BE2C (cell line): Measurements from ENCODE around the gene SSUH2.

ENCODE experiments used
- DNase-seq: peaks from one replicate; pipeline ENCODE4 v3.0.0-alpha.2; 2020
- H3K27me3 ChIP-seq: fragments of 250-450 bp; sonication (Bioruptor Pico); 2 replicates; pipeline ENCODE4 v1.5.1; 2020; ENCODE audit warnings: mild to moderate bottlenecking
- H3K36me3 ChIP-seq: fragments of 250-450 bp; sonication (Bioruptor Pico); 2 replicates; pipeline ENCODE4 v1.5.1; 2020; ENCODE audit warnings: mild to moderate bottlenecking
- H3K4me1 ChIP-seq: fragments of 250-450 bp; sonication (Bioruptor Pico); 2 replicates; pipeline ENCODE4 v1.5.1; 2020
- H3K4me3 ChIP-seq: 2 replicates; pipeline ENCODE4 v1.5.1; 2011; ENCODE audit warnings: low read depth, low read length
- H3K9me3 ChIP-seq: fragments of 250-450 bp; sonication (Bioruptor Pico); 2 replicates; pipeline ENCODE4 v1.5.1; 2020
- TF ChIP-seq, protein P1 (sequence below): IDR thresholded peaks from 2 replicates; pipeline ENCODE4 v1.5.1; 2012; ENCODE audit warnings: mild to moderate bottlenecking, low read depth, low read length

SSUH2 gene

DNA sequence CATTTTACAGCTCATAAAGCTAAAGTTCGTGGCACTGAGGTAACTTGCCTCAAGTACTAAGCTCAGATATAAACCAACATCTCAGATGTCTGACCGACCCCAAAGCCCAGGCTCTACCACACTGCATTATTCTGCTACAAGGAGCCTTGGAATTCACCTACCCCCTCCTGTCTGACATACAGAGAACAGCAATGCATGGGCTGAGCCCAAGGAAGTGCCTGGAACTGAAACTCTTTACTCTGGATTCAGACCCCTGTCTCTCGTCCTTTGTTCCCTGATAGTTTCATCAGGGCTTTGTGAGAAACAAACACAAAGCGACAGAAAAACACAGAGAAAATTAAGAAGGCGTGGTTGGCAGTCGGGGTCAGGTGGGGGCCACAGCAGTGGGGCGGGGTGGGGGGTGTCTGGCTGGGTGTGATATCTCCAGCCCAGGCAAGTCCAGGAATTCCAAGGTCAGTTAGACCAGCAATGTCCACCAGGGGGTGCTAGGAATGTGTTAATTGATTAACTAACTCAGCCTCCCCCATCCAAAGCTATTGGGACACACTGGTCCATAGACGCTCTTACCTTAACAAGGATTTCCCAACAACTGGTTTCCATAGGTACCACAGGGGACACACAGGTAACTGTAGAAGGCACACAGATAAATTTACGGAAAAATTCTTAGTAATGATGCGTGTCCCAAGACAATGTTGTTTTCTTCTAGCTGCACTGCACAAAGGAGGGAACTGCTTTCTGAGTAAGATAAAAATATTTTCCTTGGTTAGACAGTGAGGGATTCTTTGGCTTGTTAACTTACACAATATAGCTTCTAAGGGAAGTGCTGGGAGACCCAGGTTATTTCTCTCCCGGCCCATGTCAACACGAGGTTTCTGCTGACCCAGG, 18.8 kb upstream of the SSUH2 start:
- Histone ChIP-seq H3K27me3 (no peaks in the 10 kb centered on the region), H3K36me3 (no peaks in the 10 kb centered on the region), H3K4me1 (peaks cover 3% of the 10 kb centered on the region), H3K9me3 (no peaks in the 10 kb centered on the region), H3K4me3 (no peak overlapping the region)
- TF ChIP-seq, protein P1, sequence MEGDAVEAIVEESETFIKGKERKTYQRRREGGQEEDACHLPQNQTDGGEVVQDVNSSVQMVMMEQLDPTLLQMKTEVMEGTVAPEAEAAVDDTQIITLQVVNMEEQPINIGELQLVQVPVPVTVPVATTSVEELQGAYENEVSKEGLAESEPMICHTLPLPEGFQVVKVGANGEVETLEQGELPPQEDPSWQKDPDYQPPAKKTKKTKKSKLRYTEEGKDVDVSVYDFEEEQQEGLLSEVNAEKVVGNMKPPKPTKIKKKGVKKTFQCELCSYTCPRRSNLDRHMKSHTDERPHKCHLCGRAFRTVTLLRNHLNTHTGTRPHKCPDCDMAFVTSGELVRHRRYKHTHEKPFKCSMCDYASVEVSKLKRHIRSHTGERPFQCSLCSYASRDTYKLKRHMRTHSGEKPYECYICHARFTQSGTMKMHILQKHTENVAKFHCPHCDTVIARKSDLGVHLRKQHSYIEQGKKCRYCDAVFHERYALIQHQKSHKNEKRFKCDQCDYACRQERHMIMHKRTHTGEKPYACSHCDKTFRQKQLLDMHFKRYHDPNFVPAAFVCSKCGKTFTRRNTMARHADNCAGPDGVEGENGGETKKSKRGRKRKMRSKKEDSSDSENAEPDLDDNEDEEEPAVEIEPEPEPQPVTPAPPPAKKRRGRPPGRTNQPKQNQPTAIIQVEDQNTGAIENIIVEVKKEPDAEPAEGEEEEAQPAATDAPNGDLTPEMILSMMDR: peak; percentile 47
- DNase-seq: peak; percentile 49

DNA sequence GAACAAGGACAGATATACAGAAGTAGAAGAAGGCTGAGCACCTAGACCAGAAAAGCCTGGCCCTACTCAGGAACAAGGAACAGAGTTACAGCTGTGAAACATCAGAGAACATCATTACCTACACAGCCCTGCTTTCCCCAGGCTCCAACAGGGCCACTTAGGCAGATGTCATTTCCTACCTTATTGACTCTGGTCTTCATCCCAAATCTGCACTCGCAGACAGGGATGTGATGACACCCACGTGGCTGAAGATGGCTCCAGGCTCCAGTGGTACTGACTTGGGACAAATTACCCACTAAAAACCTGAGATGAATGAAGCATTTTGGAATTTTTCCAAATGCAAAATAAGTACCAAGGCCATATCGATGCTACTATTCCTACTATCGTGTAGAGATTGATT, 18.0 kb upstream of the SSUH2 start:
- H3K4me1 ChIP-seq: peaks cover 8% of the 10 kb centered on the region

DNA sequence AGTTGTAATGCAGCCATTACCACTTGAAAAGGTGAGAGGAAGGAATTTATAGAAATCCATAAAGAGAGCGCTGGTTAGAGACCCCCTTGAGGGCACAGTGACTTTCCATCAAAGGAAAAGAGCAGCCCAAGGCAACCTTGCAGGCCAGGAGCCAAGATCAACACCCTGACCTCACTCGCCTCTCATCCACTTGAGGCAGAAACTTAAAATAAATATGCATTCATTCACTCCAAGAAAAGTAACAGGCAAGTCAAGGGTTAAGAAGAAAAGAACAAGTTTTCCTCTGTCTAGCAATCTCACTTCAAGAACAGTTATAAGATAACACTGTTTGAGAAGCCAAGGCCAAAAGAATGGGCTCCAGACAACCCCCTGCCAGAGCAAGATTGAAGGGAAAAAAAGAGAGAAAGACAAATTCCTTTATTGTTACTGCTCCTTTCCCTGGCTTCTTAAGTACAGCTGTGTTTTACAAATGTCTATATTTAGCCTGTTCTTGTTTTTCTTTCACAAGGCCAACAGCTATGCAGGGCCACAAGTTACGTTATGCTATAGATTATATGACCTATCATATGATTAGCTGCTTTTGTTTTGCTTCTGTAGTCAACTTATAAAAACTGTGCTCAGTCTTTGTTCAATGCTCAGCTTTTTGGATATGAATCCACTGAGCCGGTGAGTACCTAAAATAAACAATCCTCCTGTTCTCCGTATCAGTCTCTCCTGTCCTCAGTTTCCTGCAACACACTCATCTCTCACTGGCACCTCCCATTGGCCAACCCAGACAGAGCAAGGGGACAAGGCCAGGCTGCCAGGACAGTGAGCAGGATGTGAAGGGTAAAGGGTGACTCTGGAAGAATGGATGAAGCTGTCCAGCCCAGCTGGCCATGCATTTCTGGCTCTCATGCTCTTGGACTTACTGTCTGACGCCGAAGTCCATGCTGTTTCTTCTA, 15.8 kb upstream of the SSUH2 start:
- Histone ChIP-seq H3K4me3 (no peak overlapping the region), H3K4me1 (peaks cover 8% of the 10 kb centered on the region), H3K27me3 (no peaks in the 10 kb centered on the region), H3K36me3 (no peaks in the 10 kb centered on the region), H3K9me3 (no peaks in the 10 kb centered on the region)
- TF ChIP-seq, protein P1: no peak
- DNase-seq: no peak

More for the DNA sequence above, 18.0 kb upstream of the SSUH2 start:
- no peak overlapping the region for H3K4me3 ChIP-seq
- TF ChIP-seq, protein P1: no peak
- no peaks in the 10 kb centered on the region for H3K27me3 ChIP-seq
- H3K9me3 ChIP-seq: no peaks in the 10 kb centered on the region
- H3K36me3 ChIP-seq: no peaks in the 10 kb centered on the region
- DNase-seq: peak; percentile 55

DNA sequence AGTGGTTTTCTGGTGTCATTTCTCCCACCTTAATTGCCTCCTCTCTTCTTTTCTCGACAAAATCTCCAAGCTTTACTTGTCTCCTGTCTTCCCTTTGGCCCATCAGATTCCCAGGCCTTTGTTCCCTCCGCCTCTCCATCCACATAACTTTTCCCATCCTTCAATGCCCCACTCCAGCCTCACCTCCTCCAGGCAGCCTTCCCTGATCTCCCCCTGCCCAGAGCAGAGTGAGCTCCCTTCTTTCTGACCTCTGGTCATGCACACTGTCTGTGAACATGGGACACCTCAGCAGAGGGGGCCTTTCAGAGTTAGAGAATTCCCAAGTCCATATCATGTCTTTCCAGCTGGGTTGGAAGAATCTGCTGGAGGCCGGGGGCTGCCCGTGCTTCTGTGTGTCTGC, 14.6 kb upstream of the SSUH2 start:
- no peak for DNase-seq
- Histone ChIP-seq H3K36me3 (no peaks in the 10 kb centered on the region), H3K4me3 (no peak overlapping the region), H3K27me3 (no peaks in the 10 kb centered on the region), H3K9me3 (no peaks in the 10 kb centered on the region), H3K4me1 (peaks cover 8% of the 10 kb centered on the region)
- TF ChIP-seq, protein P1: no peak

DNA sequence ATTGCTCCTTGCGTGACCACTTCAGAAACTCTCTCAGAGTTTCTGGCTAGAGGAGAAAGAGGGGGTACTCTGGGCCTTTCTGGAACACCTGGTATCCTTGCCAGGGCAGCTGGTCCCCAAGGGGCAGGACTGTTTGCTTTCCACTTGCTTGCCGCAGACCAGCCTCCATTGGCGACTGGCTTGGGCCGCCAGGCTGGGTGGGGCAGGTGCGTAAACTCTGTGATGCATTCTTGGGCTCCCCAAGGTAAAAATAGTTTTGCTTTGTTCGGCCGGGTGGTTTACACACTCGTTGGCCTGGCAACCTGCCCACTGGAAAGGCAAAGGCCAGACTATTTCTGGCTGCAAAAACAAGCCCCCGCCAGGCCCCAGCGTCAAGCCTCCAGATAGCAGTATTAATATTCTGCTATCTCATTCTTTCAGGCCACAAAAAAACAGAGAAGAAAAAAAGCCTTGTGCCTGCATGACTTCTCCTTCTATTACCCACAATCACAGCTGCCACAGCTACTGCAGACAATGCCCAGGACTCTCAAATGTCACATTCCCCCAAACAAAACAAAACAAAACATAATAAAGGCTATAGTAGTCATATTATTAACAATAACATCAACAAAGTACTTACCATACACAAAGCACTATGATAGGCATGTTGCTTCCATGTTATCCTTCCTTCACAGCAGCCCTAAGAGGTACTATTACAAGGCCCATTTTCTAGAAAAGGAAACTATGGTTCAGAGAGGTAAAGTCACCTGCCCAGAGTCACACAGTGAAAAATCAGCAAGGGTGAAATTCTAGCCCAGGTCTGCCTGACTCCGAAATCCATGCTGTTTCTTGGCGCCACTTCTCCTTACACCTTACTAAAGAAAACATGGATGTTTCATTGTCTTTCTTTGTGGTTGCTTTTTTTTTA, 14.0 kb upstream of the SSUH2 start:
- no peaks in the 10 kb centered on the region for H3K9me3 ChIP-seq
- TF ChIP-seq, protein P1: no peak
- DNase-seq: peak; percentile 77
- H3K4me3 ChIP-seq: no peak overlapping the region
- no peaks in the 10 kb centered on the region for H3K36me3 ChIP-seq
- no peaks in the 10 kb centered on the region for H3K27me3 ChIP-seq
- H3K4me1 ChIP-seq: peaks cover 8% of the 10 kb centered on the region
